Endodermal cell (in vitro differentiated cells): Measurements from ENCODE around the gene SELENOO. TPM values are rescaled to one million over a fixed set of nuclear protein-coding genes. Genes with fewer than 3 reads are reported as not detected.

Source experiments
- DNase-seq: peaks from one replicate; pipeline ENCODE4 v3.0.0-alpha.2; 2017
- H3K27ac ChIP-seq: 2 replicates; pipeline ENCODE4 v1.5.1; 2013; ENCODE audit warnings: mild to moderate bottlenecking, low read depth, low read length, moderate library complexity
- H3K27me3 ChIP-seq: 2 replicates; pipeline ENCODE4 v1.6.1; 2013; ENCODE audit warnings: mild to moderate bottlenecking, low read length, moderate library complexity; ENCODE audit not compliant: insufficient read depth, control insufficient read depth, poor library complexity, severe bottlenecking
- H3K36me3 ChIP-seq: 2 replicates; pipeline ENCODE4 v1.7.0; 2013; ENCODE audit warnings: mild to moderate bottlenecking, low read length, moderate library complexity; ENCODE audit not compliant: control insufficient read depth, insufficient read depth
- H3K4me1 ChIP-seq: one replicate; pipeline ENCODE4 v1.7.0; 2013; ENCODE audit warnings: low read length; ENCODE audit not compliant: control insufficient read depth, insufficient read depth
- H3K4me3 ChIP-seq: 2 replicates; pipeline ENCODE4 v1.5.1; 2013; ENCODE audit warnings: mild to moderate bottlenecking, low read length, moderate library complexity
- H3K9ac ChIP-seq: 2 replicates; pipeline ENCODE4 v1.6.1; 2013; ENCODE audit warnings: mild to moderate bottlenecking, low read length, moderate library complexity; ENCODE audit not compliant: poor library complexity, severe bottlenecking; ENCODE audit errors: extremely low read depth
- H3K9me3 ChIP-seq: 2 replicates; pipeline ENCODE4 v1.6.1; 2013; ENCODE audit warnings: mild to moderate bottlenecking, low read length, moderate library complexity; ENCODE audit not compliant: control insufficient read depth
- H3K27ac Mint-ChIP-seq: 2 replicates; pipeline ENCODE4 v1.8.0; 2020; ENCODE audit warnings: mixed read lengths
- H3K27me3 Mint-ChIP-seq: 2 replicates; pipeline ENCODE4 v1.8.0; 2021; ENCODE audit warnings: mild to moderate bottlenecking, mixed read lengths; ENCODE audit not compliant: insufficient read depth
- H3K36me3 Mint-ChIP-seq: 2 replicates; pipeline ENCODE4 v1.8.0; 2020; ENCODE audit warnings: low read depth, mixed read lengths
- H3K4me1 Mint-ChIP-seq: 2 replicates; pipeline ENCODE4 v1.8.0; 2020; ENCODE audit warnings: mixed read lengths
- H3K4me3 Mint-ChIP-seq: 2 replicates; pipeline ENCODE4 v1.8.0; 2020; ENCODE audit warnings: mild to moderate bottlenecking, moderate library complexity, mixed read lengths
- H3K9me3 Mint-ChIP-seq: 2 replicates; pipeline ENCODE4 v1.8.0; 2020; ENCODE audit warnings: mild to moderate bottlenecking, mixed read lengths
- WGBS, 2 experiments: methylation state at CpG; one replicate each; pipeline versions ENCODE4 v1.1.5 to v1.1.7; 2013; ENCODE audit warnings: missing lambda C conversion rate in 2 of 2, mixed read lengths in 1 of 2; ENCODE audit not compliant: insufficient coverage in 1 of 2, insufficient read length in 1 of 2; 5-methylcytosine and 5-hydroxymethylcytosine counted together
- total RNA-seq, 2 donors: library from RNA; stranded (reverse); fragmentation: NEBNext Ultra II Directional in 1 of 2; extraction: Animal tissue kit (Norgen Biotek cat#: 25700) in 1 of 2; gene quantifications; 2 replicates in 1 of 2; 3 replicates in 1 of 2; pipeline ENCODE4 v1.2.1, GENCODE V29; 2021
- TF ChIP-seq, protein P1 (sequence below): fragments of 200-600 bp; sonication (generic); conservative IDR thresholded peaks from 2 replicates; pipeline ENCODE4 v1.5.0; 2021; ENCODE audit warnings: antibody characterized with exemption, mild to moderate bottlenecking

The SELENOO gene
- total RNA-seq, 2 donors from 2014 or later = 22.2 to 22.9 TPM

DNA sequence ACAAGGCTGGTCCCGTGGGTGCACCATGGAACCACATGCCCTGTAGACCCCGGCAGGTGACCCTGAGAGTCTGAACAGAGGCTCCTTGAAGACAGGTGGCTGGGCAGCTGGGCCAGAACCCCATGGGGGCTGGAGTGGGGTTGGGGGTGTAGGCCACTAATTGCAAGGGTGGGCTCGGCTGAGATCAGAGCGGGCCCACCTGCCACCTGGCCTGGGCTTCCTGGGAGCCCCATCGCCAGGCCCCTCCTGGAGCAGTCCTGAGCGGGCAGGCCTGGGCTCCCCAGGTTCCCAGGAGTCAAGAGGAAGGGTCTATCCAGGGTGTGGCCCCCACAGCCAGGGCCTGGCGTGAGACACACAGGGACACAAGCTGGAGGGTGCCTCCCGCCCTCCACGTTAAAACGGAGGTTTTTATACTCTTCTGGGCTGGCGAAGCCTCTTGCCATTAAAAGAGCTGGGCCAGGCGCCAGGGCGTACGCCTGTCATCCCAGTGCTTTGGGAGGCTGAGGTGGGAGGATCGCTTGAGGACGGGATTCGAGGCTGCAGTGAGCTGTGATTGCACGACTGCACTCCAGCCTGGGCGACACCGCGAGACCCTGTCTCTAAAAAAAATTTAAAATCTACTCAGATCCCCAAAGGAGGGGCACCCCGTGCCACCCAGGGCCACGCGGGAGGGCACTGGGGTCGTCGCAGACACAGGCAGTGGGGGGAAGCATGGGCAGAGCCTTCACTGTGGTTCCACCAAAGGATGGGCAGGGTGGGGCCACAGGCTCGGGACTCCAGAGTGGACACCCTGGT lies 19.9 kb upstream of the SELENOO start:
- Mint-ChIP-seq H3K4me3 (no peak overlapping the region), H3K27me3 (peaks cover 3% of the 10 kb centered on the region), H3K4me1 (no peaks in the 10 kb centered on the region), H3K27ac (no peak overlapping the region), H3K9me3 (no peaks in the 10 kb centered on the region), H3K36me3 (peaks cover 11% of the 10 kb centered on the region)
- DNase-seq = no peak
- Histone ChIP-seq H3K4me1 (no peaks in the 10 kb centered on the region), H3K9ac (no peak overlapping the region), H3K9me3 (no peaks in the 10 kb centered on the region), H3K36me3 (no peaks in the 10 kb centered on the region), H3K27me3 (no peaks in the 10 kb centered on the region), H3K4me3 (no peak overlapping the region), H3K27ac (no peak overlapping the region)
- 94 to 99% methylated on average over 18 to 27 of the region's 27 CpGs for WGBS, 2 experiments
- TF ChIP-seq, protein P1, sequence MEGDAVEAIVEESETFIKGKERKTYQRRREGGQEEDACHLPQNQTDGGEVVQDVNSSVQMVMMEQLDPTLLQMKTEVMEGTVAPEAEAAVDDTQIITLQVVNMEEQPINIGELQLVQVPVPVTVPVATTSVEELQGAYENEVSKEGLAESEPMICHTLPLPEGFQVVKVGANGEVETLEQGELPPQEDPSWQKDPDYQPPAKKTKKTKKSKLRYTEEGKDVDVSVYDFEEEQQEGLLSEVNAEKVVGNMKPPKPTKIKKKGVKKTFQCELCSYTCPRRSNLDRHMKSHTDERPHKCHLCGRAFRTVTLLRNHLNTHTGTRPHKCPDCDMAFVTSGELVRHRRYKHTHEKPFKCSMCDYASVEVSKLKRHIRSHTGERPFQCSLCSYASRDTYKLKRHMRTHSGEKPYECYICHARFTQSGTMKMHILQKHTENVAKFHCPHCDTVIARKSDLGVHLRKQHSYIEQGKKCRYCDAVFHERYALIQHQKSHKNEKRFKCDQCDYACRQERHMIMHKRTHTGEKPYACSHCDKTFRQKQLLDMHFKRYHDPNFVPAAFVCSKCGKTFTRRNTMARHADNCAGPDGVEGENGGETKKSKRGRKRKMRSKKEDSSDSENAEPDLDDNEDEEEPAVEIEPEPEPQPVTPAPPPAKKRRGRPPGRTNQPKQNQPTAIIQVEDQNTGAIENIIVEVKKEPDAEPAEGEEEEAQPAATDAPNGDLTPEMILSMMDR = no peak

DNA sequence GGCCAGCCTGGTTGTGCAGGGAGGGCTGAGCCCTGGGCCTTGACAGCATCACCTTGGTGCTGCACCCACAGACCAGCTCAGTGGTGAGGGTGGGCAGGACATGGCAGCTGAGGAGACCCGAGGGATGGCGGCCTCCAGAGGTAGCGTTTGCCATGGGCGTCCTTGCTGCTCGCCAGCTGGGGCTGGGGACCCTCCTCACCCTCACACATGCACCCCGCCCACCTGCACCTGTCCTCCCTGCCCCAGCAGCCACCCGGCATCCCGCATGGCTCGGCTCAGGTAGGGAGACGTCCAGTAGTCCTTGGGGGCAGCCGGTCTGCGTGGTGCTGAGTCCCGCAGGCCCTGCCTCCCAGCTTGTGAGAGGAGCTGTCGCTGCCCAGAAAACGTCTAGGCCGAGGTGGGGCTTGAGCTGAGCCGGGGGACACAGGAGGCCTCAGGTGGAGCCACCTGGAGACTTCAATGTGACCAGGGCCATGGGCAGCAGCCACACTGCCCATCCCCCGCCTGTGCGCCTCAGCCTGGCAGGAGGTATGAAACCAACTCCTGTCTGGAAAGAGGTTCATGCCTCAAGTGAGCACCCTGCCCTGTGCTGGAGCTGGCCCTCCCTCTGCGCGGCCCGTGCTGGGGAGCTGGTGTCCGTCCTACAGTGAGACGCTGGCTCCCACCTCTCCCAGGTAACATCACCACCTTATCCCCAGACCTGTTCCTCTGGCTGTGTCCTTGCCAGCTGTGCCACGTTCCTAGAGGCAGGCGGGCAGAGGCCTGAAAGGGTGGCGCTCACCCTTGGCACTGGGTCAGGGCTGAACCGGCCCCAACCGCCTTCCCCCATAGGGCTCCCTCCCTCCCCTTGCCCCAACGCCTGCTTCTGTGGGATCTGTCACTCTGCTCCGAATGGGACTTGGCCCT lies 18.4 kb upstream of the SELENOO start:
- peaks cover 4% of the 10 kb centered on the region for H3K4me1 ChIP-seq
- peaks cover 3% of the 10 kb centered on the region for H3K27me3 Mint-ChIP-seq
- peaks cover 8% of the 10 kb centered on the region for H3K36me3 Mint-ChIP-seq
- H3K27ac ChIP-seq = no peak overlapping the region
- H3K27me3 ChIP-seq = no peaks in the 10 kb centered on the region
- no peak overlapping the region for H3K27ac Mint-ChIP-seq
- H3K4me3 Mint-ChIP-seq = no peak overlapping the region
- 91 to 94% methylated on average over 21 to 31 of the region's 31 CpGs for WGBS, 2 experiments
- no peaks in the 10 kb centered on the region for H3K9me3 Mint-ChIP-seq
- H3K4me3 ChIP-seq = no peak overlapping the region
- H3K36me3 ChIP-seq = no peaks in the 10 kb centered on the region
- no peaks in the 10 kb centered on the region for H3K4me1 Mint-ChIP-seq
- no peak for DNase-seq
- no peak overlapping the region for H3K9ac ChIP-seq
- no peaks in the 10 kb centered on the region for H3K9me3 ChIP-seq
- TF ChIP-seq, protein P1 = no peak

DNA sequence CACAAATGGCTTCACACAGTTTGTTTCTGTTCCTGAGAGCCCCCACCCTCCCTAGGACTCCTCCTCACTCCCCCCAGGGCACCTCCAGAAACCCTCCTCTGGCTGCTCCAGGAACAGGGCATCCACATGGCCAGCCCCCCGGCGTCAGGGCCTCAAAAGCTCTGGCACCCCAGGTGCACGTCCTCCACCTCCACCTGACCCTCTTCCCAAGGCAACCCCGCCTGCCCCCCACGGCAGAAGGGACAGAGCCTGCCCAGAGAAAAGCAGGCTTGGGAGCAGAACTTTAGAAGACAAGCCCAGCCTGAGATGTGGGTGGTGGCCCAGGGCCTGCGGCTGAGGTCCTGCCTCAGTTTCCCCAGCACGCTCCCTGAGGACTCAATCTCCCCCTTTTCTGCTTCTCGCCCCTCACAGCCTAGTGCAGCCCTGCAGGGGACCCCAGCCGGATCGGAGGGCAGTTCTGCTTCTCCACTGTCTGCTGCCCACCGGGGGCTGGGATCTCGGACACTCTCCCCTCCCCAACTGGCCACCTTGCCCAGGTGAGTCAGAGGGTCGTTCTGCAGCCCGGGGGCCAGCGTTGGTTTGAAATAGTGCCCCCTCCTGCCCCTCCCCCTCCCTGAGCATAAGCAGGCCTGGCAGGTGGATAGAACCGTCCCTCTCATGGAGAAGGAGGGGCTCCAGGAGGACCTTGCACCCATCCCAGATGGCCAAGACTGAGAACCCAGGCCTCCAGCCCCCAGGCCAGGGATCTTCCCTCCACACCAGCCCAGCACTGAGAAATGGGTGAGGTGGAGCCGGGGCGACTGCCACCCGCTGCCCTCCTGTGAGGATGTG lies 17.5 kb upstream of the SELENOO start:
- no peak overlapping the region for H3K27ac Mint-ChIP-seq

More for the DNA sequence above, 17.5 kb upstream of the SELENOO start:
- Mint-ChIP-seq H3K36me3 (peaks cover 6% of the 10 kb centered on the region), H3K4me3 (no peak overlapping the region), H3K27me3 (peaks cover 3% of the 10 kb centered on the region), H3K9me3 (no peaks in the 10 kb centered on the region), H3K4me1 (no peaks in the 10 kb centered on the region)
- Histone ChIP-seq H3K4me1 (peaks cover 4% of the 10 kb centered on the region), H3K9ac (no peak overlapping the region), H3K9me3 (no peaks in the 10 kb centered on the region), H3K27me3 (no peaks in the 10 kb centered on the region), H3K27ac (no peak overlapping the region), H3K4me3 (no peak overlapping the region), H3K36me3 (no peaks in the 10 kb centered on the region)
- no peak for DNase-seq
- 90 to 96% methylated on average over 14 to 19 of the region's 19 CpGs for WGBS, 2 experiments
- TF ChIP-seq, protein P1 = no peak
